ENCODE measurements around the gene CLSTN3. TPM values are rescaled to one million over a fixed set of nuclear protein-coding genes. Genes with fewer than 3 reads are reported as not detected.

The CLSTN3 gene
- polyA plus RNA-seq, 1 of the 3 experiments (the other 2 are of a cell fraction) = 12.7 TPM

DNA sequence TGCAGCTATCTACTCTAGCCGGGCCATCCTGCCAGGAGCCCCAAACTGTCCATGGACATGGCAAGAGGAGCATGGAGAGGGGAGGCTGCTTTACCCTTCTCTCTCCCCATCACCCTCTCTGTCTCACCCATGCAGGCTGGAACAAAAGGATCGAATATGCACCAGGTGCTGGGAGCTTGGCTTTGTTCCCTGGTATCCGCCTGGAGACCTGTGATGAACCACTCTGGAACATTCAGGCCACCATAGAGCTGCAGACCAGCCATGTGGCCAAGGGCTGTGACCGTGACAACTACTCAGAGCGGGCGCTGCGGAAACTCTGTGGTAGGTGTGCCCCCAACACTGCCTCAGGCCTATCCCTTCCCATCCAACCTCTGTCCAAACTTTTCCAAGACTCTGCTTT, 5.9 kb downstream of the CLSTN3 start (continued):
- TF ChIP-seq SIN3A (IDR thresholded peaks at IDR 0.05; ENCODE audit: borderline replicate concordance, low read depth, low read length) (no peak), GATA2 (CRISPR knock-in tag; IDR thresholded peaks at IDR 0.05) (no peak)

DNA sequence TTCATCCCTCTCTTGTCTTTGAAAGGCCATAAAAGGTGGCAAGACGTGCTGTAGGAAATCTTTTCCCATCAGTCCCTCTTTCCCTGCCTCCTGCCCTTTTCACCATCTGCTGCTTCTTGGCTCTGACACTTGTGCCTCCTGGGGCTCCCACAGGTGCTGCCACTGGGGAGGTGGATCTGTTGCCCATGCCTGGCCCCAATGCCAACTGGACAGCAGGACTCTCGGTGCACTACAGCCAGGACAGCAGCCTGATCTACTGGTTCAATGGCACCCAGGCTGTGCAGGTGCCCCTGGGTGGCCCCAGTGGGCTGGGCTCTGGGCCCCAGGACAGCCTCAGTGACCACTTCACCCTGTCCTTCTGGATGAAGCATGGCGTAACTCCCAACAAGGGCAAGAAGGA, 6.5 kb downstream of the CLSTN3 start:
- CTCF ChIA-PET = interaction anchor here (1.0 to 1.4 kb wide), 2 partner anchors 8 to 24 kb away, joined by 3 to 4 read pairs; no protein-coding TSS in a partner anchor
- no peaks in the 10 kb centered on the region for H3K9me2 ChIP-seq
- TF ChIP-seq, protein P1, sequence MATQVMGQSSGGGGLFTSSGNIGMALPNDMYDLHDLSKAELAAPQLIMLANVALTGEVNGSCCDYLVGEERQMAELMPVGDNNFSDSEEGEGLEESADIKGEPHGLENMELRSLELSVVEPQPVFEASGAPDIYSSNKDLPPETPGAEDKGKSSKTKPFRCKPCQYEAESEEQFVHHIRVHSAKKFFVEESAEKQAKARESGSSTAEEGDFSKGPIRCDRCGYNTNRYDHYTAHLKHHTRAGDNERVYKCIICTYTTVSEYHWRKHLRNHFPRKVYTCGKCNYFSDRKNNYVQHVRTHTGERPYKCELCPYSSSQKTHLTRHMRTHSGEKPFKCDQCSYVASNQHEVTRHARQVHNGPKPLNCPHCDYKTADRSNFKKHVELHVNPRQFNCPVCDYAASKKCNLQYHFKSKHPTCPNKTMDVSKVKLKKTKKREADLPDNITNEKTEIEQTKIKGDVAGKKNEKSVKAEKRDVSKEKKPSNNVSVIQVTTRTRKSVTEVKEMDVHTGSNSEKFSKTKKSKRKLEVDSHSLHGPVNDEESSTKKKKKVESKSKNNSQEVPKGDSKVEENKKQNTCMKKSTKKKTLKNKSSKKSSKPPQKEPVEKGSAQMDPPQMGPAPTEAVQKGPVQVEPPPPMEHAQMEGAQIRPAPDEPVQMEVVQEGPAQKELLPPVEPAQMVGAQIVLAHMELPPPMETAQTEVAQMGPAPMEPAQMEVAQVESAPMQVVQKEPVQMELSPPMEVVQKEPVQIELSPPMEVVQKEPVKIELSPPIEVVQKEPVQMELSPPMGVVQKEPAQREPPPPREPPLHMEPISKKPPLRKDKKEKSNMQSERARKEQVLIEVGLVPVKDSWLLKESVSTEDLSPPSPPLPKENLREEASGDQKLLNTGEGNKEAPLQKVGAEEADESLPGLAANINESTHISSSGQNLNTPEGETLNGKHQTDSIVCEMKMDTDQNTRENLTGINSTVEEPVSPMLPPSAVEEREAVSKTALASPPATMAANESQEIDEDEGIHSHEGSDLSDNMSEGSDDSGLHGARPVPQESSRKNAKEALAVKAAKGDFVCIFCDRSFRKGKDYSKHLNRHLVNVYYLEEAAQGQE (IDR thresholded peaks at IDR 0.05; ENCODE audit: low read depth, low read length) = no peak
- TF ChIP-seq, protein P2, sequence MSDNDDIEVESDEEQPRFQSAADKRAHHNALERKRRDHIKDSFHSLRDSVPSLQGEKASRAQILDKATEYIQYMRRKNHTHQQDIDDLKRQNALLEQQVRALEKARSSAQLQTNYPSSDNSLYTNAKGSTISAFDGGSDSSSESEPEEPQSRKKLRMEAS (IDR thresholded peaks at IDR 0.05; ENCODE audit: low read depth) = no peak
- no peak for TF ChIP-seq NFIC (IDR thresholded peaks at IDR 0.05; ENCODE audit: borderline replicate concordance)
- no peak for TF ChIP-seq MXI1 (IDR thresholded peaks at IDR 0.05; ENCODE audit: low read depth, low read length)
- TF ChIP-seq CHD2 (IDR thresholded peaks at IDR 0.05; ENCODE audit: low read length, partially characterized antibody) = no peak
- TF ChIP-seq, protein P3, sequence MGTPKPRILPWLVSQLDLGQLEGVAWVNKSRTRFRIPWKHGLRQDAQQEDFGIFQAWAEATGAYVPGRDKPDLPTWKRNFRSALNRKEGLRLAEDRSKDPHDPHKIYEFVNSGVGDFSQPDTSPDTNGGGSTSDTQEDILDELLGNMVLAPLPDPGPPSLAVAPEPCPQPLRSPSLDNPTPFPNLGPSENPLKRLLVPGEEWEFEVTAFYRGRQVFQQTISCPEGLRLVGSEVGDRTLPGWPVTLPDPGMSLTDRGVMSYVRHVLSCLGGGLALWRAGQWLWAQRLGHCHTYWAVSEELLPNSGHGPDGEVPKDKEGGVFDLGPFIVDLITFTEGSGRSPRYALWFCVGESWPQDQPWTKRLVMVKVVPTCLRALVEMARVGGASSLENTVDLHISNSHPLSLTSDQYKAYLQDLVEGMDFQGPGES (IDR thresholded peaks at IDR 0.05; ENCODE audit: low read depth, low read length) = no peak
- TF ChIP-seq FOSL2 (IDR thresholded peaks at IDR 0.05; ENCODE audit: borderline replicate concordance, low read depth) = no peak
- no peak for TF ChIP-seq TEAD4 (IDR thresholded peaks at IDR 0.05; ENCODE audit: borderline replicate concordance, insufficient read depth)
- no peak for TF ChIP-seq GATA2 (CRISPR knock-in tag; IDR thresholded peaks at IDR 0.05)
- TF ChIP-seq, protein P4, sequence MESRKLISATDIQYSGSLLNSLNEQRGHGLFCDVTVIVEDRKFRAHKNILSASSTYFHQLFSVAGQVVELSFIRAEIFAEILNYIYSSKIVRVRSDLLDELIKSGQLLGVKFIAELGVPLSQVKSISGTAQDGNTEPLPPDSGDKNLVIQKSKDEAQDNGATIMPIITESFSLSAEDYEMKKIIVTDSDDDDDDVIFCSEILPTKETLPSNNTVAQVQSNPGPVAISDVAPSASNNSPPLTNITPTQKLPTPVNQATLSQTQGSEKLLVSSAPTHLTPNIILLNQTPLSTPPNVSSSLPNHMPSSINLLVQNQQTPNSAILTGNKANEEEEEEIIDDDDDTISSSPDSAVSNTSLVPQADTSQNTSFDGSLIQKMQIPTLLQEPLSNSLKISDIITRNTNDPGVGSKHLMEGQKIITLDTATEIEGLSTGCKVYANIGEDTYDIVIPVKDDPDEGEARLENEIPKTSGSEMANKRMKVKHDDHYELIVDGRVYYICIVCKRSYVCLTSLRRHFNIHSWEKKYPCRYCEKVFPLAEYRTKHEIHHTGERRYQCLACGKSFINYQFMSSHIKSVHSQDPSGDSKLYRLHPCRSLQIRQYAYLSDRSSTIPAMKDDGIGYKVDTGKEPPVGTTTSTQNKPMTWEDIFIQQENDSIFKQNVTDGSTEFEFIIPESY (IDR thresholded peaks at IDR 0.05; ENCODE audit: borderline replicate concordance, low read depth) = no peak
- TF ChIP-seq TCF12 (IDR thresholded peaks at IDR 0.05) = no peak
- TF ChIP-seq TAF1 (IDR thresholded peaks at IDR 0.05; ENCODE audit: borderline replicate concordance, low read depth, low read length) = no peak
- no peak for TF ChIP-seq POLR2AphosphoS5 (IDR thresholded peaks at IDR 0.05; ENCODE audit: low read depth, low read length)
- no peak for TF ChIP-seq EP300 (IDR thresholded peaks at IDR 0.05; ENCODE audit: borderline replicate concordance in 1 of 2, low read depth in 1 of 2, low read length in 1 of 2)
- no peak for TF ChIP-seq RAD21 (IDR thresholded peaks at IDR 0.05; ENCODE audit: low read length)
- no peak for TF ChIP-seq RXRA (IDR thresholded peaks at IDR 0.05; ENCODE audit: borderline replicate concordance, low read depth)
- H3K9ac ChIP-seq = no peak overlapping the region
- POLR2A ChIA-PET = no interaction called here
- no peaks in the 10 kb centered on the region for H3K79me2 ChIP-seq (ENCODE audit: insufficient read depth)
- no peak overlapping the region for H3K27ac ChIP-seq (ENCODE audit: low read depth in 2 of 2, low read length in 1 of 2)
- H3K36me3 ChIP-seq (replicated peaks in 1 of 2; ENCODE audit: control insufficient read depth in 1 of 2, insufficient read depth in 2 of 2, low read length in 1 of 2) = peaks cover 0 to 15% of the 10 kb centered on the region in 2 experiments
- H3K27me3 ChIP-seq (ENCODE audit: insufficient read depth) = no peaks in the 10 kb centered on the region
- H2AFZ ChIP-seq (ENCODE audit: low read depth) = no peak overlapping the region
- H3K4me3 ChIP-seq (ENCODE audit: low read depth in 2 of 2, low read length in 1 of 2) = no peak overlapping the region
- DNase-seq = no peak
- no peak overlapping the region for H3K4me2 ChIP-seq
- no peaks in the 10 kb centered on the region for H4K20me1 ChIP-seq (ENCODE audit: insufficient read depth)
- no peaks in the 10 kb centered on the region for H3F3A ChIP-seq (replicated peaks; ENCODE audit: insufficient read depth)
- 79% methylated on average over 1 of the region's 3 CpGs for WGBS (ENCODE audit: low lambda C conversion rate)
- no peaks in the 10 kb centered on the region for H3K9me3 ChIP-seq
- peaks cover 0 to 2% of the 10 kb centered on the region in 2 experiments; a peak in 1 of 4 replicates for H3K4me1 ChIP-seq (ENCODE audit: control insufficient read depth in 1 of 2, insufficient read depth in 2 of 2, low read depth in 1 of 2, low read length in 1 of 2)

All from SK-N-SH (cell line).